Activated naive CD4-positive, alpha-beta T cell treated with anti-CD3 and anti-CD28 coated beads for 36 hours (primary cell): ENCODE results near the gene ANO4. TPM values are rescaled to one million over a fixed set of nuclear protein-coding genes. Genes with fewer than 3 reads are reported as not detected.

Experiments
- CTCF ChIA-PET: fragments of 350-600 bp; sonication (Branson Sonifier 250); formaldehyde crosslinking; loops from one replicate; lab custom pipeline; 2021; ENCODE audit warnings: antibody characterized with exemption; lab: Charles Lee
- DNase-seq: peaks from one replicate; pipeline ENCODE4 v3.0.0-alpha.2; 2020
- H3K27ac Mint-ChIP-seq: one replicate; pipeline ENCODE4 v1.8.0; 2021; ENCODE audit warnings: mild to moderate bottlenecking, mixed read lengths
- H3K27me3 Mint-ChIP-seq: one replicate; pipeline ENCODE4 v1.8.0; 2021; ENCODE audit warnings: low read depth, mixed read lengths
- H3K36me3 Mint-ChIP-seq: one replicate; pipeline ENCODE4 v1.8.0; 2021; ENCODE audit warnings: low read depth, mixed read lengths
- H3K4me1 Mint-ChIP-seq: one replicate; pipeline ENCODE4 v1.8.0; 2021; ENCODE audit warnings: low read depth, mixed read lengths
- H3K4me3 Mint-ChIP-seq: one replicate; pipeline ENCODE4 v1.8.0; 2021; ENCODE audit warnings: mild to moderate bottlenecking, moderate library complexity, mixed read lengths
- H3K9me3 Mint-ChIP-seq: one replicate; pipeline ENCODE4 v1.8.0; 2021; ENCODE audit warnings: mixed read lengths
- intact Hi-C: fragments of 100-400 bp; cut with micrococcal nuclease; formaldehyde crosslinking; loops from one replicate; pipeline ENCODE4 v1.15.1; 2023
- total RNA-seq, 2 experiments: library from RNA; stranded (reverse); gene quantifications; one replicate each; pipeline ENCODE4 v1.2.3, GENCODE V29; 2021

The ANO4 gene
- total RNA-seq, 2 experiments from 2014 or later = not detected

GRCh38 chr12:100964028-100964427, 169.5 kb downstream of the ANO4 start:
- intact Hi-C loops = no loop called here
- Mint-ChIP-seq H3K27ac (no peak overlapping the region), H3K36me3 (no peaks in the 10 kb centered on the region), H3K4me1 (no peaks in the 10 kb centered on the region), H3K27me3 (peaks cover 3% of the 10 kb centered on the region), H3K4me3 (no peak overlapping the region), H3K9me3 (peaks cover 1% of the 10 kb centered on the region)
- CTCF ChIA-PET = interaction anchor here (1.3 kb wide), 1 partner anchor 11 kb away, joined by 3 read pairs; no protein-coding TSS in a partner anchor
- no peak for DNase-seq

DNA sequence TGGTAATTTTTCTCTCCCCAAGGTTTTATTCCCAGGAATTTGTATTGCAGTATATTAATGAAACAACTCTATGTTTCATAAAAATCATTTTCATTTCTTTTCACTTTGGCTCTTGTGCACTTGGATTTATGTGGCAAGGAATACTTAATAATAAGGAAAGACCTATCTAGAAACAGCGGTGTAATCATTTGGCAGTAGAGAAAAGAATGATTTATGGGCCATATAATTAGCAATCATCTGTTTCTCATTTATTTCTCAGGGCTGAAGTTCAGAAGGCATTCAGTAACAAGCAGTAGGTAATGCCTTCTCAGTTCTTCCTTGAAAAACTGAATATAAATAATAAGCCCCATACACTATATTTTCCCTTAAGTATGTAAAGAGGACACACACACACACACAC, 172.6 kb downstream of the ANO4 start:
- intact Hi-C loops = no loop called here
- H3K27me3 Mint-ChIP-seq = peaks cover 3% of the 10 kb centered on the region
- H3K27ac Mint-ChIP-seq = no peak overlapping the region
- no peak for DNase-seq
- CTCF ChIA-PET = interaction anchor here (0.6 kb wide), 1 partner anchor 91 kb away, joined by 4 read pairs; no protein-coding TSS in a partner anchor
- no peaks in the 10 kb centered on the region for H3K36me3 Mint-ChIP-seq
- no peak overlapping the region for H3K4me3 Mint-ChIP-seq
- H3K4me1 Mint-ChIP-seq = no peaks in the 10 kb centered on the region
- H3K9me3 Mint-ChIP-seq = no peaks in the 10 kb centered on the region

DNA sequence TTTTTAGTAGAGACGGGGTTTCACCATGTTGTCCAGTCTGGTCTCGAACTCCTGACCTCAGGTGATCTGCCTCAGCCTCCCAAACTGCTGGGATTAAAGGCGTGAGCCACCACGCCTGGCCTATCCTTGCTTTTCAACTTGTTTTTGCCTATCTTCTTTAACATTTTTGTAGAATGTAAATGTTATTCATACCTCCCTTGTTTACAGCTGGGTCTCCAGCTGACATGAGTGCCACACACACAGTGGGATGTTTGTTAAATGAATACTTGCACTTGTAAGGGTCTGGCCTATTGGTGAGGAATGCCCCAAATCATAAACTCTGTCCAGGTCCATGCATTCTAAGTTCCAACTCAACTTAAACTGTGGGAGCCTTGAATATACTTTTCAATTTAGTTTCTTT, 176.3 kb downstream of the ANO4 start:
- intact Hi-C loops = no loop called here
- Mint-ChIP-seq H3K36me3 (no peaks in the 10 kb centered on the region), H3K4me1 (no peaks in the 10 kb centered on the region), H3K27ac (no peak overlapping the region), H3K9me3 (no peaks in the 10 kb centered on the region), H3K27me3 (no peaks in the 10 kb centered on the region), H3K4me3 (no peak overlapping the region)
- DNase-seq = no peak
- CTCF ChIA-PET = no interaction called here

DNA sequence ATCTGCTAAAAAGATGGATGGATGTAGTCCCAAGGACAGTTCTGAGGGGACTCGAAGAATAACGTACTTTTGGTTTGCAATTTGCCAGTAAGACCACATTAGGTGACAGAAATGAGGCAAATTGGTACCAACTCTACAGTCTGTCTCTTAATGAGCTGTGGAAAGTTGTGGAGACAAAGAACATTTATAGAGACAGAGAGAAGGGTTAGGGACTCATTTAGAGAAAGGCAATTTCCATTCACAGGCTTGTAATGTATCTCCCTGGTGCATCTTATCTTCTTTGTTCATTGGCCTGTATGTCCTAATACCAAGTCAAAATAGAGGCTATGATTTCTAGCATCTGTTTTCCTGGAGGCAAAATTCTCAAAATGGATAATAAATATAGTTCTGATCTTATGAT, 177.5 kb downstream of the ANO4 start:
- Mint-ChIP-seq H3K4me1 (no peaks in the 10 kb centered on the region), H3K27ac (no peak overlapping the region), H3K9me3 (no peaks in the 10 kb centered on the region), H3K4me3 (no peak overlapping the region), H3K36me3 (no peaks in the 10 kb centered on the region), H3K27me3 (no peaks in the 10 kb centered on the region)
- CTCF ChIA-PET = no interaction called here
- intact Hi-C loops = no loop called here
- DNase-seq = no peak

- intact Hi-C loops = no loop called here
- no peak overlapping the region for H3K4me3 Mint-ChIP-seq
- CTCF ChIA-PET = no interaction called here
- no peaks in the 10 kb centered on the region for H3K36me3 Mint-ChIP-seq
- H3K4me1 Mint-ChIP-seq = no peaks in the 10 kb centered on the region
- H3K9me3 Mint-ChIP-seq = peaks cover 3% of the 10 kb centered on the region
- DNase-seq = no peak
- no peaks in the 10 kb centered on the region for H3K27me3 Mint-ChIP-seq
- no peak overlapping the region for H3K27ac Mint-ChIP-seq
These were observed 179.8 kb downstream of the ANO4 start for GRCh38 chr12:100974341-100974740.

GRCh38 chr12:100974747-100975146, 180.2 kb downstream of the ANO4 start:
- DNase-seq = no peak
- H3K27ac Mint-ChIP-seq = no peak overlapping the region
- intact Hi-C loops = no loop called here
- H3K4me3 Mint-ChIP-seq = no peak overlapping the region
- H3K27me3 Mint-ChIP-seq = no peaks in the 10 kb centered on the region
- CTCF ChIA-PET = no interaction called here
- H3K4me1 Mint-ChIP-seq = no peaks in the 10 kb centered on the region
- peaks cover 5% of the 10 kb centered on the region for H3K9me3 Mint-ChIP-seq
- no peaks in the 10 kb centered on the region for H3K36me3 Mint-ChIP-seq

GRCh38 chr12:100976735-100977134, 182.2 kb downstream of the ANO4 start:
- peaks cover 5% of the 10 kb centered on the region for H3K9me3 Mint-ChIP-seq
- H3K27me3 Mint-ChIP-seq = no peaks in the 10 kb centered on the region
- DNase-seq = no peak
- no peak overlapping the region for H3K27ac Mint-ChIP-seq
- CTCF ChIA-PET = no interaction called here
- no peak overlapping the region for H3K4me3 Mint-ChIP-seq
- no peaks in the 10 kb centered on the region for H3K36me3 Mint-ChIP-seq
- intact Hi-C loops = no loop called here
- no peaks in the 10 kb centered on the region for H3K4me1 Mint-ChIP-seq

DNA sequence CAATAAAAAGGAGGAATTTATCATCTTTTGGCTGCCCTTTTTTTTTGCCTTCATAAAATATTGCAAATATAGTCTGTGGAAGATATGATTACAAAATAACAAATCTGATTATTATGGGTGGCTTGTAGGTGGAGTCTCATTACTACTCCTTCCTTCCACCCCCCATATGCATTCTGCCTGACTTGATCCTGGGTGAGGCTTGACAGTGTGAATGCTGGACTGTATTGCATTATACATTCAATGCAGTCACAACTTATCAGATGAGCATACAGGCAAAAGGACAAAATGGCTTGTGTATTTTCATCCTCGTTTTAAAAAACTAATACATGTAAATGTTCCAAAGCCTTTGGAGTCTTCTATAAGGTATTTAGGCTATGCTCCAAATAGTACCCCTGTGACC, 186.3 kb downstream of the ANO4 start:
- intact Hi-C loops = loop anchor here (10.0 kb wide), 1 partner anchor 254 kb away; no protein-coding TSS in a partner anchor
- Mint-ChIP-seq H3K27ac (no peak overlapping the region), H3K4me3 (no peak overlapping the region), H3K27me3 (no peaks in the 10 kb centered on the region), H3K36me3 (no peaks in the 10 kb centered on the region), H3K9me3 (peaks cover 5% of the 10 kb centered on the region), H3K4me1 (no peaks in the 10 kb centered on the region)
- CTCF ChIA-PET = no interaction called here
- DNase-seq = no peak

- DNase-seq = no peak
- no peaks in the 10 kb centered on the region for H3K4me1 Mint-ChIP-seq
- peaks cover 5% of the 10 kb centered on the region for H3K9me3 Mint-ChIP-seq
- H3K27me3 Mint-ChIP-seq = no peaks in the 10 kb centered on the region
- CTCF ChIA-PET = no interaction called here
- H3K27ac Mint-ChIP-seq = no peak overlapping the region
- intact Hi-C loops = loop anchor here (10.0 kb wide), 1 partner anchor 252 kb away; no protein-coding TSS in a partner anchor
- H3K36me3 Mint-ChIP-seq = no peaks in the 10 kb centered on the region
- H3K4me3 Mint-ChIP-seq = no peak overlapping the region
These were observed 188.1 kb downstream of the ANO4 start for GRCh38 chr12:100982511-100983183.

GRCh38 chr12:100984796-100985195, 190.2 kb downstream of the ANO4 start:
- H3K9me3 Mint-ChIP-seq = no peaks in the 10 kb centered on the region
- H3K36me3 Mint-ChIP-seq = no peaks in the 10 kb centered on the region
- DNase-seq = no peak
- H3K27me3 Mint-ChIP-seq = peaks cover 4% of the 10 kb centered on the region
- H3K4me1 Mint-ChIP-seq = no peaks in the 10 kb centered on the region
- CTCF ChIA-PET = no interaction called here
- intact Hi-C loops = loop anchor here (10.0 kb wide), 1 partner anchor 250 kb away; no protein-coding TSS in a partner anchor
- H3K4me3 Mint-ChIP-seq = no peak overlapping the region
- H3K27ac Mint-ChIP-seq = no peak overlapping the region

- intact Hi-C loops = loop anchor here (10.0 kb wide), 1 partner anchor 248 kb away; no protein-coding TSS in a partner anchor
- no peaks in the 10 kb centered on the region for H3K36me3 Mint-ChIP-seq
- no peak for DNase-seq
- no peak overlapping the region for H3K4me3 Mint-ChIP-seq
- H3K27ac Mint-ChIP-seq = no peak overlapping the region
- no peaks in the 10 kb centered on the region for H3K9me3 Mint-ChIP-seq
- peaks cover 4% of the 10 kb centered on the region for H3K27me3 Mint-ChIP-seq
- no peaks in the 10 kb centered on the region for H3K4me1 Mint-ChIP-seq
- CTCF ChIA-PET = no interaction called here
These were observed 192.3 kb downstream of the ANO4 start for GRCh38 chr12:100986595-100987547.
